HG02852 (cell line): ENCODE measurements around the gene RC3H2.
"Not testable (repeated sequence)": the region's sequence is repeated elsewhere in the genome, so short reads cannot be mapped to it uniquely, and the experiment has no call there.

Experiments used
- ATAC-seq: cut with Tn5 transposase; IDR thresholded peaks from one replicate; pipeline ENCODE4 v1.9.1; 2021; ENCODE audit warnings: mild to moderate bottlenecking, moderate library complexity; ENCODE audit not compliant: unreplicated experiment

Gene RC3H2

DNA sequence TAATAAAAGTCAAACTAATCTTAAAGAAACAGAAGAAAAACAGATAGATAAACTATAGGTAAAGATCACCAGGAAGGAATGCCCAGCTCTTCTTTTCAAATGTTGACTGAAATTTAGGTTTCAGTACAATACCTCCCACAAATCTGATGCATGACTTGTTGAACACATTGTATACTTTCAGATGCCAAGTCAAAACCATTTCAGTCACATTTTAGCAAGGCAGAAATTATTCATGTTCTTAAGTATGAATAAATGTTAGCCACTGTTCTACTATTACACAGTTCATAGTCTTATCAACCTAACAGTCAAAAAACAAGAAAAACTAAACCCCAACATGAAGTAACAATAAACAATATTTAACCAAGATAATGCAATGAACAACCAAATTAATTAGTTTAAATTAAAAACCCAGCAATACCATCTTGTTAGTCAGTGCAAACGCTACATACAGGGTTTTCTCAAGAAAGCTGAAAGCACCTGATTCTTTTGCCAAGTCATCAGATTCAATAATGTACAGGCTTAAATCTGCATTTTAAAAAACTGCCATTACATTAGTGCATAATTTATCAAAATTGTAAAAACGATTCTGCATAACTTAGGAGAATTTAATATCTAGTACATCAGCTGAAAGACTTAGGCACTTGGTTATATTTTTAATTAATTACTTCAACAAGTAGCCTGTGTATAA lies 56.8 kb downstream of the RC3H2 start:
- no peak for ATAC-seq

DNA sequence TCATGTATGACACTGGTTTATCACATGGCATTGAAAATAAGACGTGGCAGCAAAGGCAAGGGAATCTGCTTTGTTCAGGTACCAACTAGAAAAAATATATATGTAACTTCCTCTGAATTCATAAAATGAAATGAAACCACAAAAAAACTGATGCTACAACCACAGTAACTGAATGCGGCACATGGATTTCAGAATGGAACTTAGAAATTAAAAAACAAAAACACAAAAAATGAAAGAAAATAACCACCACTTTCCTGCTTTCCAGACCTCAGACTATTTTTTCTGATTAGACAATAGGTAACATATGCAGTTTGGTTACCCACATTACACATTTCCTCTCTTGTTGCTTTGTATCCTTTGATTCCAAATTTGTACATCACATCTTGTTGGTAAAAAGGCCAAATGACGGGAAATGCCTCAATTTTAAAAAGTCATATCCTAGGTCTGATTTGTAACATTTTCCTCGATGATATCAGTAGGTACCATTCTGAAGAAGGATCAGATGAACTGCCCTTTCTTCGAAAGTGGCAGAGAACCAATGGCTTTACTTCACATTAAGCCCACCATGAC lies 58.7 kb downstream of the RC3H2 start:
- no peak for ATAC-seq

DNA sequence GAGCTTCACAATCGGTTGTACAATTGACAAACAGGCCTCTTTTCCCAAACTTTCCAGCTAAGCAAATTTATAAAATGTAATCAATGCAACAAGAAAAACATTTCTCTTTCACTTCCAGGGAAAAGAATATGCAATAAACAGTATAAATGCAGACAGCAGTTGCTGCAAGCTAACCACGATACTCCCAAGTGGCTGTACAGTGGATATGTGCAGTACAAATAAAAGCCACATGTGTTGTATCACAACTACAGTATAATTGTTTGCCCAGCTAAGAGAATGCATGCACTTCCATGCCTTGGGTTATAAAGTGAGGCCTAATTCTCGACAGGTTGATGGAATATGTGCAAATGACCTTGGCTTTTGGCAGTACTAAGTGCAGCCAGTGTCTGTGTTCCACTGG lies 60.0 kb downstream of the RC3H2 start:
- no peak for ATAC-seq

DNA sequence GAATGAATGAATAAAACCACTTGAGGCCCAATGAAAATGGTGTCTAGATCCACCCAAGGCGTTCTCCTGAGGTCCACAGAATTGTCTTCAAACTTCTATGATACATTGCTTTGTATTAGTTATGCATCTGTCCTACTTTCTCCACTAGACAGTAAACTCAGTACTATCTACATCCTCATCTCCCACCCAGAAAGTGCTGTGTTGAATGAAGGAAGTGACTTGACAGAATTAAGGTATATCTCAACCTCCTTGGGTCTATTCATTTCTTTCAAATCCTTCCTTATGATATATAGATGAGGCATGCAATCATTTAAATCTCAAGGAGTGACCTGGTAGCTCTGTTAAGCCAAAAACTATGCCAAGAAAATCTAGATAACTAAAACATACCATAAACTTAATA lies 61.0 kb downstream of the RC3H2 start:
- ATAC-seq, result no peak

DNA sequence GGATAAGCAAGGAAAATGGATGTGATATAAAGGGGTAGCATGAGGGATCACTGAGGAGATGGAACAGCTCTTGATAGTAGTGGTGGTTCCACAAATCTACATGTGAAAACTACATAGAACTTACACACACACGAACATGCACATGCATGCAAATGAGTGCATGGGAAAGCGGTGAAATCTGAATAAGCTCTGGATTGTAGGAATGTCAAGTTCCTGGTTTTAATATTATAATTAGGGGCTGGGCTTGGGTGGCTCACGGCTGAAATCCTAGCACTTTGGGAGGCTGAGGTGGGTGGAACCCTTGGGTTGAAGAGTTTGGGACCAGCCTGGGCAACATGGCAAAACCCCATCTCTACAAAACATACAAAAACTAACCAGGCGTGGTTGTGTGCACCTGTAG lies 63.7 kb downstream of the RC3H2 start:
- ATAC-seq, result no peak

DNA sequence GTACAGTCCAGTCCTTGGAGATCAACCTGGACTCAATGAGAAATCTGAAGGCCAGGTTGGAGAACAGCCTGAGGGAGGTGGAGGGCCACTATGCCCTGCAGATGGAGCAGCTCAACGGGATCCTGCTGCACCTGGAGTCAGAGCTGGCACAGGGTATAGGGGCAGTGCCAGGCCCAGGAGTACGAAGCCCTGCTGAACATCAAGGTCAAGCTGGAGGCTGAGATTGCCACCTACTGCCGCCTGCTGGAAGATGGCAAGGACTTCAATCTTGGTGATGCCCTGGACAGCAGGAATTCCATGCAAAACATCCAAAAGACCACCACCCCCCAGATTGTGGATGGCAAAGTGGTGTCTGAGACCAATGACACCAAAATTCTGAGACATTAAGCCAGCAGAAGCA lies 66.7 kb downstream of the RC3H2 start:
- ATAC-seq, result not testable (repeated sequence)

DNA sequence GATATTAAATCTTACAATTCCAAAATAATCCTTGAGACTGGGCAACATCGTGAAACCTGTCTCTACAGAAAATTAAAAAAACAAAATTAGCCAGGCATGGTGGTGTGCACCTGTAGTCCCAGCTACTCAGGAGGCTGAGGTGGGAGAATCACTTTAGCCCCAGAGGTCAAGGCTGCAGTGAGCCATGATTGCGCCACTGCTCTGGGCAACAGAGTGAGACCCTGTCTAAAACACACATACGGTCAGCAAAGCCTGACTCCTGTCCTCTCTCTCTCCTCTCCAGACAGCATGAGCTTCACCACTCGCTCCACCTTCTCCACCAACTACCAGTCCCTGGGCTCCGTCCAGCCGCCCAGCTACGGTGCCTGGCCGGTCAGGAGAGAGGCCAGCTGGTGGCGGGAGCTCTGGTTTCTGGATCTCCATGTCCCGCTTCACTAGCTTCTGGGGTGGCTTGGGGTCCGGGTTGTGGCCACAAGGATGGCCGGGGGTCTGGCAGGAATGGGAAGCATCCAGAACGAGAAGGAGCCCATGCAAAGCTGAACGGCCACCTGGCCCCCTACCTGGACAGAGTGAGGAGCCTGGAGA lies 67.8 kb downstream of the RC3H2 start:
- ATAC-seq, result no peak

DNA sequence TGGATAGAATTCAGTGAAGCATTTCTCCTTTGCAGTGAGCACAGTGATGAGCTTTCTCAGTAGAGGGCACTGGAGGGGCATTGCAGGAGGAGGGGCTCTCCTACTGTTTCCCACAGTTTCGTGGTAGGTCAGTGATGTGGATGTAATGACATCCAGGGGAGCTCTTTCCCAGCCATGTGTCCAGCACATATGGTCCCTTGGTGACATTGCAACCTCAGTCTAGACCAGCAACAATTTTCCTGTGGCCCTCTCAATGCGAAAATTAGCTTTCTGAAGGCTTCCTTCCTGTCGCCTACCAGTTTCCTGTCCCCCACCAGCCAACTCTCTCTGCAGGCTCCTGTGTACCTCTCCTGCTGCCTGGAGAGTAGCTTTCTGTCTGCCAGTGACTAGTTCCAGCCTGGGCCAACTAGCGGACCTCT lies 69.8 kb downstream of the RC3H2 start:
- ATAC-seq, result no peak

DNA sequence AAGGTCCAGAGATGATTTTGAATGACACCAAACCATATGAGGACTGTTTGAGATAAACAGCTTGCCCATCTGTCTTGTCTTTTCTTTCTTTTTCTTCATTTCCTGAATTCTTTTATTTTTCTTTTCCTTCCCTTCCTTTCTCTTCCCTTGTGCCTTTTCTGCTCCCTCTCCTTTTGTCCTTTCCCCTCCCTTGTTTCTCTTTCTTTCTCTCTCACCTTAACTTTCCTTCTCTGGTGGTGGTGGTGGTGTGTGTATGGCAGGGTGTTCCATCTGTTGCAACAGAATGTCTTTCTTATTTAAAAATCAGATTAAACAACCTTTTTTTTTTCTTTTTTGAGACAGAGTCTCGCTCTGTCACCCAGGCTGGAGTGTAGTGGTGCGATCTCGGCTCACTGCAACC lies 73.0 kb downstream of the RC3H2 start:
- no peak for ATAC-seq

DNA sequence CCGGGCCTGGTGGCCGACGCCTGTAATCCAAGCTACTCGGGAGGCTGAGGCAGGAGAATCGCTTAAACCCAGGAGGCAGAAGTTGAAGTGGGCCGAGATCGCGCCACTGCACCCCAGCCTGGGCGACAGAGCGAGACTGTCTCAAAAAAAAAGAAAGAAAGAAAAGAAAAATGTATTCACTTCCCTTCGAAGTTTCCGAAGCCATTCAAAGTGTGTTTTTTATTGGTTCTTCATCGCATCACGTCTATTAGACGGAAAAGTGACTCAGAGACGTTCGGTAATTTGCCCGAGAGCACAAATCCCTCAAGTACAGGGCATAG lies 76.2 kb downstream of the RC3H2 start:
- ATAC-seq, result not testable (repeated sequence)

DNA sequence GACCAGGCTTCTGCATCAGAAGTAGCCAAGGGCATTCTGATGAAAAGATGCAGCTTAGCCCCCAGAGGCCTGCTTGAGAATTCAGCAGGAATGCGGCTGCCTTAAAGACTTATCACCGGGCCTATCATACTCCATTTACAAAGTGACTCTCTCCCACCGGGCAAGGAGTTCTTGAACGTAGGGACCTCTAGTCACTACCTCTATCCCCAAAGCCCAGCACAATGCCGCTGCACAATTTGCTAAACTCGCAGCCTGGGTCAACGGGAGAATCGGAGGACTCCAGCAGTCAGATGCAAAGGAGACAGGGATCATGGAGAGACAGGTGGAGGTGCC lies 77.4 kb downstream of the RC3H2 start:
- peak; percentile 24 for ATAC-seq

DNA sequence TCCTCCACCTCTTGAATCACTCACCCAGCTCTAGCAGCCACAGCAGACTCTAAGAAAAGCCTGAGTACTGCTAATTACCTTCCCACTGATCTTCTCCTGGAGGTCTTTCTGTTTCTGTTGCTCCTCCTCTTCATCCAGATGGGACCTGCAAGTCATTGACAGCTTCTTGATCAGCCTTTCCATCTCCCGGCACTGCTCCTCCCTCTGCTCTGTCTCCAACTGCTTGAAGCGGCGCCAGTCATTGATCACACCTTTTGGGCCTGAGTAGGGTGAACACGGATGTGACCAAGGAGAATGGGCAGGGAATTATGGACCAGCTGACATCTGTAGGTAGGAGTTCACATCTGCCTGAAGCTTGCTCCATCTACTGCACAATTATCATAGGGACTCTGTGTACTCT lies 82.2 kb downstream of the RC3H2 start:
- ATAC-seq, result no peak

DNA sequence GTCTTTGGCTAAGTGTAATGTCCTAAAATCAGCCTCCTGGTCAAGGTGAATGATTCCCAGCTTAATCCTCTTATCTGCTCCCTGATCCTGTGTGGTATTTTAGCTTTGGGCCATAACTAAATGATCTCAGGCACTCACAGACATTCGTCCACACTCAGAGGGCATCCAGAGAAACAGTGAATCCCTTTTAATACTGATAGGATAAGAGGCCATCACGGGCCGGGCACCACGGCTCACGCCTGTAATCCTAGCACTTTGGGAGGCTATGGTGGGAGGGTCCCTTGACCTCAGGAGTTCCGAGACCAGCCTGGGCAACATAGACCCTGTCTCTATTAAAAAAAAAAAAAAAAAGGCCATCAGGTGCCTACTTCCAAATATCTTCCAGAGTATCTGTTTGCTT lies 83.1 kb downstream of the RC3H2 start:
- ATAC-seq, result no peak

DNA sequence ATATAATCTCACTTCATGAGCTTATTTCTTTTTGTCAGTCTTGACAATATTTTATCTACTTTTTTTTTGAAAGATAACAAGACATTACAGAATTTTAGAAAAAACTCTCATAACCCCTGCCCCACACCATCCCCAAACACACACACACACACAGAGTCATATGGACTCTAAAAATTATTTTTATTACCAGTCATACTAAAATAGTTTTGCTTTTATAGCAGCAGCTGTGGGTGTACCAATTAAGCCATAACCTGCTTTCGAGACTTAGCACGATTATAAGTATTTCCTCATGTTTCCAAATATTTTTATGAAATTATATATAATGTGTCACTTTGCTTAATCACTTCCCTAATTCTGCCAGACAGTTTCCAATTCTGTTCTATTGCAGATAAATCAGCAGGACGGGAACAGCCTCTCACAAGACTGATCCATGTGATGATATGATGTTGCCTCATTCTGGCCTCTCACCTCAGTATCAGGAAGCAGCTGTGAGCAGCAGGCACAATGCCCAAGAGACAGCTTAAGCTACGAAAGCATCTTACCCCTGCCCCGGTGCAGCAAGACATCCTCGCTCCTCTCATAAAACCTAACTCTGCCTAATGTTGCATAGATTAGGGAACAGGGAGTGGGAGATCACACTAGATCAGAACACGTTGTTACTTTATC lies 83.7 kb downstream of the RC3H2 start:
- ATAC-seq, result no peak

DNA sequence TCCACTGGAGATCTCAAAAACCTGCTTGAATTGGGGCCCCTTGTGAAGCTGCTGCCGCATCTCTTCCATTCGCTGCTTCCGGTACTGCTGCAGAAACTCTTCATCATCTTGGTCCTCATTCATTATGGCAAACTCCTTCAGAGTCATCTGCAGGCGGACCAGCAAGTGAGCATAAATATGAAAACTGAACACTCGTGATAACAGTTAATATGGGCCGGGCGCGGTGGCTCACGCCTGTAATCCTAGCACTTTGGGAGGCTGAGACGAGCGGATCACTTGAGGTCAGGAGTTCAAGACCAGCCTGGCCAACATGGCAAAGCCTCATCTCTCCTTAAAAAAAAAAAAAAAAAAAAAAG lies 84.7 kb downstream of the RC3H2 start:
- ATAC-seq, result no peak

DNA sequence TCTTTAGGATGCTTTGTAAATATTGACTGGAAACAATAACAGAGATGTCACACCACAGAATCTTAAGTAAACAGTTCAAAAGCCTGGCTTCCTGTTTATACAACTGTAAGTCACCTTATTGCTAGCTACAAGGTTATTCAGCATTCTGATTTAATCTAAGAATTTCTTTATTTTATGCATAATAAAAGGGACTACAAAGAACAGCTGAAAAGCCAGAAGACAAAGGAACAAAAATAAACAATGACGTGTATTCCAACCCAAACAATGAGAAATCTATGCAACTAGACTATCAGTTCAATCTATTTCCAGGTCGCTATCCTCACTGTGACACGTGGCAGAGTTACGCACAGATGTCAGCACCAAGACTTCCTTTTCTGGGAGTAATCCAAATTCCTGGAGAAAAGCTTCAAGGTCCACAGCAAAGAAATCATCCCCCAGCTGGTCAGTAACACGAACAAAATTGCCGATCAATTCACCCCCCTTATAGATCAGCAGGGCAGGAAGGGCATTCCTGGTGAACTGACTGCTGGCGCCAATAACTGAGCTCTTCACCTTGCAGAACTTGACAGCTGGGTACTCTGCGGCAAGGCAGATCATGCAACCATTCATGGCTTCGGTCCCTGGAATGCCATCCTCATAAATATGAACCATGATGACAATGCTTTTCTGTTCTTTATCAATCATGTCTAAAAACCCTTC lies 85.2 kb downstream of the RC3H2 start:
- no peak for ATAC-seq

DNA sequence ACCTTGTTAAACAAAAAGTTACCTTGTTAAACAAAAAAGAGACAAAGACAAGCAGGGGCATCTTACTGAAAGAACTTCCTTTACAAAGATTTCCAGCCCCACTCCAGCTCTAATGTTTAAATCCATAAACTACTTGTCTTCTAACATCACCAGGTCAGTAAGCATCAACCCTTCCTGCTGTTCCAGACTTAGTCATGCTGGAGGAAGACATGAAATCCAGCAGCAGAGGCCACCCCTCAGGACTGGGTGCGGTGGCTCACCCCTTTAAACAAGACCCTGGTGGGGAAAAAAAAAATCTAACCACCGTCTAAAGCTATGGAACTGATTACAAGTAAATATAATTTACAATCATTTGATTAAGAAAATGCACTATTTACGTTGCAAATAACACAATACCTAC lies 85.8 kb downstream of the RC3H2 start:
- ATAC-seq, result no peak

DNA sequence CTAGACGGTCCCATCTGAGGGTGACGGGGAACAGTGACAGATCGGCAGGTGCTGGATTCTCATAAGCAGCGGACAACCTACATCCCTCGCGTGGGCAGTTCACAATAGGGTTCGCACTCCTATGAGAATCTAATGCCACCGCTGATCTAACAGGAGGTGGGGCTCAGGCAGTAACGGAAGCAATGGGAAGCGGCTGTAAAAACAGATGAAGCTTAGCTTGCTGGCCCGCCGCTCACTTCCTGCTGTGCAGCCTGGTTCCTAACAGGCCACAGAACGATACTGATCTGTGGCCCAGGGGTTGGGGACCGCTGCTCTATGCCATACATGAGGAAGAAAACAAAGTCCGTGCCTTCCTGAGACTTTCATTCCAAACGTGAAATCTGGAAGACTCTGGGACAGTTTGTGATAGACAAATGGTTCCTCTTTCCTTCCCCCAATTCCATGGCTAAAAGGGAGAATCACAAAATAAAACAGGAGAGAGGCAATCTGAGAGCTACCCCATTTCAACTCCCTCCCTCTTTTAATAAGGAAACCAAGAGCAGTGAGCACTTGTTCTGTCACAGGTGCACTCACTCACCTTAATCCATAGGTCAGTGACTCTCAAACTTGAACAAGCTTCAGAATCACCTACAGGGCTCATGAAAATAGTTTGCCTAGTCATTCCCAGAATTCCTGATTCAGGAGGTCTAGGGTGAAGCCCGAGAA lies 88.8 kb downstream of the RC3H2 start:
- ATAC-seq, result peak; percentile 48

DNA sequence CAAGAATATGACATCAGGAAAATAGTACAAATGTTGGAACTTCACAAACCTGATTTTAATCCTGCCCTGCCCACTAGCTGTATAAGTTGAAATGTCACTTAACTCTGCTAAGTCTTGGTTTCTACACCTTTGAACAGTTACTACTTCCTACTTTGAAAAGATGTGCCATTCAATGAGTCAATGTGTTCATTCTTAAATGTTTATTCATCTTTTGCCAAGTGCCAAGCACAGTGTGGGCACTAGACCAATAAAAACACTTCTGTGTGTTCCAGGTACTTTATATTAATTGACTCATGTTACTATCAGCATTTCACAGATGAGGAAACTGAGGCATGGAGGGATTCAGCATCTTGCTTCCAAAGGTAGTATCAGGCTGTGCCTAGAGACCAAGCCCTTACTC lies 89.6 kb downstream of the RC3H2 start:
- no peak for ATAC-seq

DNA sequence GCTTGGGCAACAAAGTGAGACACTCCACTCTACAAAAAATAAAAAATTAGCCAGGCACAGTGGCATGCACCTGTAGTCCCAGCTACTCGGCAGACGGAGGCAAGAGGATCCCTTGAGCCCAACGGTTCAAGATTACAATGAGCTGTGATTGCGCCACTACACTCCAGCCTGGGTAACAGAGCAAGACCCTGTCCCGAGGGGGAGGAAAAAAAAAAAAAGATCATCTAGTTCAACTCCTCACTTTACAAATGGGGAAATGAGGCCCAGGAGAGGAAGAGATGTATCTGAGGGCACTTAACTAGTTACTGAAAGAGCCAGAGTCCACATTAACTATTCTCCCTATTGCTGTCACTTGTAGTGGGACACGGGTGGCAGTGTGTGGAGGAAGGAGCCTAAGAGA lies 90.6 kb downstream of the RC3H2 start:
- no peak for ATAC-seq

DNA sequence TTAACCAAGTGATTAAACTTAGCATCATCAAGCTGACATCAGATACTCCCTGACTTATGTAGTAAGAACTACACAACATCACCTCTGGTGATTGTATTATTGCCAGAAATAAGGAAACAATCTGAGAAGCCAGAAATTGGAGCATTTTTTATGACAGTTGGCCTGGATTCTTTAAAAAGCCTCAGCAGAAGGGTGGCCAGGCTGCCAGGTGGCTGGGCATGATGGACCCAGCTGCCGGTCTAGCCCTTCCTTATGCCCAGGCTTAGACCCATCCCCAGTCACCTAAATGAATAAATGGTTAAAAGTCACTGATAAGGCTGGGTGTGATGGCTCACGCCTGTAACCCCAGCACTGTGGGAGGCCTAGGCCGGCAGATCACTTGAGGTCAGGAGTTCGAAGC lies 92.4 kb downstream of the RC3H2 start:
- no peak for ATAC-seq
